Caco-2 (cell line): ENCODE data around the gene SLCO4A1. TPM values are rescaled to one million over a fixed set of nuclear protein-coding genes. Genes with fewer than 3 reads are reported as not detected.

Experiments used
- BruUV-seq: library from RNA; stranded (reverse); fragments of 400-500 nt; replicated peaks from 2 replicates; lab custom pipeline; 2021; lab: Mats Ljungman, UMichigan
- CTCF ChIA-PET: fragments of 300-600 bp; sonication (Branson Sonifier 250); formaldehyde crosslinking; loops from one replicate; lab custom pipeline; 2022; ENCODE audit warnings: antibody characterized with exemption; lab: Charles Lee
- POLR2A ChIA-PET: fragments of 300-600 bp; sonication (Branson Sonifier 250); formaldehyde crosslinking; loops from one replicate; lab custom pipeline; 2022; ENCODE audit warnings: antibody characterized with exemption; lab: Charles Lee
- DNase-seq, 2 experiments: peaks; one replicate each; pipeline versions ENCODE4 v3.0.0 to v3.0.0-alpha.2; 2020 to 2022
- H3K27me3 ChIP-seq: replicated peaks from 2 replicates; pipeline ENCODE4 v1.6.0; 2011; ENCODE audit warnings: low read length; ENCODE audit not compliant: control insufficient read depth, insufficient read depth
- H3K36me3 ChIP-seq: 2 replicates; pipeline ENCODE4 v1.5.1; 2011; ENCODE audit warnings: low read length; ENCODE audit not compliant: control insufficient read depth, insufficient read depth
- H3K4me1 ChIP-seq: fragments of 250-450 bp; sonication (Bioruptor Pico); 2 replicates; pipeline ENCODE4 v1.5.1; 2020; ENCODE audit warnings: mild to moderate bottlenecking
- H3K4me3 ChIP-seq: 2 replicates; pipeline ENCODE4 v1.5.1; 2011; ENCODE audit warnings: low read depth, mild to moderate bottlenecking, control low read depth, low read length
- H3K9me3 ChIP-seq: fragments of 250-450 bp; sonication (Bioruptor Pico); 2 replicates; pipeline ENCODE4 v1.5.1; 2020; ENCODE audit warnings: mild to moderate bottlenecking, moderate library complexity
- H3K27ac Mint-ChIP-seq: one replicate; pipeline ENCODE4 v1.8.0; 2022; ENCODE audit warnings: mixed read lengths; ENCODE audit not compliant: unreplicated experiment
- H3K27me3 Mint-ChIP-seq: one replicate; pipeline ENCODE4 v1.8.0; 2022; ENCODE audit warnings: mixed read lengths; ENCODE audit not compliant: insufficient read depth, unreplicated experiment
- H3K36me3 Mint-ChIP-seq: one replicate; pipeline ENCODE4 v1.8.0; 2022; ENCODE audit warnings: mild to moderate bottlenecking, mixed read lengths; ENCODE audit not compliant: insufficient read depth, unreplicated experiment
- H3K4me1 Mint-ChIP-seq: one replicate; pipeline ENCODE4 v1.8.0; 2022; ENCODE audit warnings: low read depth, mixed read lengths; ENCODE audit not compliant: unreplicated experiment
- H3K4me3 Mint-ChIP-seq: one replicate; pipeline ENCODE4 v1.8.0; 2022; ENCODE audit warnings: mild to moderate bottlenecking, moderate library complexity, mixed read lengths; ENCODE audit not compliant: unreplicated experiment
- H3K9me3 Mint-ChIP-seq: one replicate; pipeline ENCODE4 v1.8.0; 2022; ENCODE audit warnings: mixed read lengths; ENCODE audit not compliant: unreplicated experiment
- intact Hi-C: fragments of 100-400 bp; cut with micrococcal nuclease; formaldehyde crosslinking; loops from one replicate; pipeline ENCODE4 v1.10.0; 2022; ENCODE audit not compliant: unreplicated experiment
- total RNA-seq: library from RNA; stranded (reverse); gene quantifications from 2 replicates; pipeline ENCODE4 v1.2.3, GENCODE V29; 2022
- TF ChIP-seq, protein P1 (sequence below), 2 experiments: fragments of 200-600 bp in 1 of 2; IDR thresholded peaks; 1 replicate in 1 of 2; 2 replicates in 1 of 2; pipeline versions ENCODE4 v1.5.1 to v1.8.0; 2011 to 2022; ENCODE audit warnings: antibody characterized with exemption in 1 of 2, control low read depth in 1 of 2, inconsistent platforms in 1 of 2, low read depth in 1 of 2, low read length in 1 of 2, mild to moderate bottlenecking in 1 of 2, moderate library complexity in 1 of 2; ENCODE audit not compliant: insufficient read depth in 1 of 2, severe bottlenecking in 1 of 2, unreplicated experiment in 1 of 2

SLCO4A1 gene
- total RNA-seq, 1 experiment from 2014 or later, result 18.7 TPM

- no peaks in the 10 kb centered on the region for H3K36me3 Mint-ChIP-seq
- H3K27me3 Mint-ChIP-seq, result peaks cover 35% of the 10 kb centered on the region
- no peak for DNase-seq
- Histone ChIP-seq H3K4me3 (no peak overlapping the region), H3K27me3 (peaks cover 10% of the 10 kb centered on the region), H3K4me1 (0 out of 2 replicates have a peak, but pooled peaks cover 7% of the 10 kb centered on the region), H3K36me3 (no peaks in the 10 kb centered on the region), H3K9me3 (no peaks in the 10 kb centered on the region)
- H3K4me3 Mint-ChIP-seq, result no peak overlapping the region
- POLR2A ChIA-PET, result interaction anchor here (0.6 kb wide), 1 partner anchor 14 kb away, joined by 3 read pairs; no protein-coding TSS in a partner anchor
- H3K9me3 Mint-ChIP-seq, result no peaks in the 10 kb centered on the region
- TF ChIP-seq, protein P1, sequence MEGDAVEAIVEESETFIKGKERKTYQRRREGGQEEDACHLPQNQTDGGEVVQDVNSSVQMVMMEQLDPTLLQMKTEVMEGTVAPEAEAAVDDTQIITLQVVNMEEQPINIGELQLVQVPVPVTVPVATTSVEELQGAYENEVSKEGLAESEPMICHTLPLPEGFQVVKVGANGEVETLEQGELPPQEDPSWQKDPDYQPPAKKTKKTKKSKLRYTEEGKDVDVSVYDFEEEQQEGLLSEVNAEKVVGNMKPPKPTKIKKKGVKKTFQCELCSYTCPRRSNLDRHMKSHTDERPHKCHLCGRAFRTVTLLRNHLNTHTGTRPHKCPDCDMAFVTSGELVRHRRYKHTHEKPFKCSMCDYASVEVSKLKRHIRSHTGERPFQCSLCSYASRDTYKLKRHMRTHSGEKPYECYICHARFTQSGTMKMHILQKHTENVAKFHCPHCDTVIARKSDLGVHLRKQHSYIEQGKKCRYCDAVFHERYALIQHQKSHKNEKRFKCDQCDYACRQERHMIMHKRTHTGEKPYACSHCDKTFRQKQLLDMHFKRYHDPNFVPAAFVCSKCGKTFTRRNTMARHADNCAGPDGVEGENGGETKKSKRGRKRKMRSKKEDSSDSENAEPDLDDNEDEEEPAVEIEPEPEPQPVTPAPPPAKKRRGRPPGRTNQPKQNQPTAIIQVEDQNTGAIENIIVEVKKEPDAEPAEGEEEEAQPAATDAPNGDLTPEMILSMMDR (IDR thresholded peaks at IDR 0.05; ENCODE audit: insufficient read depth in 1 of 2, low read depth in 1 of 2, low read length in 1 of 2, severe bottlenecking in 1 of 2, unreplicated experiment in 1 of 2), result no peak
- H3K4me1 Mint-ChIP-seq, result no peaks in the 10 kb centered on the region
- intact Hi-C loops, result no loop called here
- no peak overlapping the region for H3K27ac Mint-ChIP-seq
- CTCF ChIA-PET, result interaction anchor here (0.7 kb wide), 1 partner anchor 23 kb away, joined by 3 read pairs; no protein-coding TSS in a partner anchor
- no TSS peak for BruUV-seq
Observed at GRCh38 chr20:62700261-62700930, 58.1 kb downstream of the SLCO4A1 start.

DNA sequence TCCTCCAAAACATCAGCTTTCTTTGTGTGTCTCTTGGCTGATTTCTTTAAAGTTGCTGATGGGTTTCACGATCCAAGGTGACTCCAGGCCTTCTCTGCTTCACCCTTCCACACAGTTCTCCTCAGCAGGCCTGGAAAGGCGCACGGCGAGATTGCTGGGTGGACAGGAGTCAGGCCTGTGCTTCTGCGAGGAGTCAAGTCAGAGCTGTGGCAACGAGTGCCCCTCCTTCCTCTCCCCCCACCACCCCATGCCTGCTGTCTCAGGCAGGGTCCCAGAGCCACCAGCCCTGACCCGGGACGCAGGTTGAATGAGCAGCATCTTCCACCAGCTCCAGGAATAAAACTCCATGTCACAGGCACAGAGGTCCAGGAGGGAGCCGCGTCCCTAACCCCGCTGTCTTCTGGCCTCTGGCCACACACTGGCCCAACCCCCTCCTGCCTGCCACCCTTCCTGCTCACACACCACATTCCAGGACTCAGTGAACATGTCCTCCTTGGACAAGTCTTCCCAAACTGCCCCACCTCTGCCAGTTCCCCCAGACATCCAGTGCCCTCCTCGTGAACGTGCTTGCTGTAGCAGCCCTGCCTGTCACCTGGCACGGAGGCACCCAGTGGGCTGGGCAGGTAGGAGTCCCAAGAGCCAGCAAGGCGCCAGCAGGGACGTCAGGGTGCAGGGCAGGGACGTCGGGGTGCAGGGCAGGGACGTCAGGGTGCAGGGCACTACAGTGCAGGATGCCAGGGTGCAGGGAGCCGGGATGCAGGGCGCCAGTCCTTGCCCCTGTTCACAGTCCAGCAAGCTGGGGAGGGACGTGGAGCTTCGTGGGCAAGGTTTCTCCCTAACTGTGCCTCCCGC lies 59.1 kb downstream of the SLCO4A1 start:
- no peak overlapping the region for H3K27ac Mint-ChIP-seq
- H3K27me3 Mint-ChIP-seq, result peaks cover 28% of the 10 kb centered on the region
- BruUV-seq, result no TSS peak
- no peaks in the 10 kb centered on the region for H3K9me3 Mint-ChIP-seq
- no peaks in the 10 kb centered on the region for H3K9me3 ChIP-seq
- no peak overlapping the region for H3K4me3 Mint-ChIP-seq
- H3K4me1 Mint-ChIP-seq, result no peaks in the 10 kb centered on the region
- ChIA-PET CTCF (no interaction called here), POLR2A (interaction anchor here (0.6 kb wide), 1 partner anchor 59 kb away, joined by 3 read pairs; no protein-coding TSS in a partner anchor)
- no peaks in the 10 kb centered on the region for H3K36me3 Mint-ChIP-seq
- no peak for DNase-seq
- H3K4me1 ChIP-seq, result 0 out of 2 replicates have a peak, but pooled peaks cover 7% of the 10 kb centered on the region
- H3K27me3 ChIP-seq, result peaks cover 10% of the 10 kb centered on the region
- no peak overlapping the region for H3K4me3 ChIP-seq
- intact Hi-C loops, result no loop called here
- no peaks in the 10 kb centered on the region for H3K36me3 ChIP-seq
- TF ChIP-seq, protein P1 (IDR thresholded peaks at IDR 0.05; ENCODE audit: insufficient read depth in 1 of 2, low read depth in 1 of 2, low read length in 1 of 2, severe bottlenecking in 1 of 2, unreplicated experiment in 1 of 2), result no peak

- peaks cover 10% of the 10 kb centered on the region for H3K27me3 ChIP-seq
- Mint-ChIP-seq H3K27me3 (peaks cover 30% of the 10 kb centered on the region), H3K27ac (no peak overlapping the region), H3K4me1 (no peaks in the 10 kb centered on the region), H3K4me3 (no peak overlapping the region), H3K36me3 (no peaks in the 10 kb centered on the region), H3K9me3 (no peaks in the 10 kb centered on the region)
- no peaks in the 10 kb centered on the region for H3K9me3 ChIP-seq
- TF ChIP-seq, protein P1 (IDR thresholded peaks at IDR 0.05; ENCODE audit: insufficient read depth in 1 of 2, low read depth in 1 of 2, low read length in 1 of 2, severe bottlenecking in 1 of 2, unreplicated experiment in 1 of 2), result no peak
- POLR2A ChIA-PET, result interaction anchor here (0.6 kb wide), 1 partner anchor 58 kb away, joined by 3 read pairs; no protein-coding TSS in a partner anchor
- DNase-seq, result no peak
- no peaks in the 10 kb centered on the region for H3K36me3 ChIP-seq
- H3K4me1 ChIP-seq, result 0 out of 2 replicates have a peak, but pooled peaks cover 7% of the 10 kb centered on the region
- CTCF ChIA-PET, result no interaction called here
- H3K4me3 ChIP-seq, result no peak overlapping the region
- intact Hi-C loops, result no loop called here
- BruUV-seq, result no TSS peak
Observed at GRCh38 chr20:62702013-62702300, 59.7 kb downstream of the SLCO4A1 start.
